Measurements from ENCODE around the gene LAMA2. TPM values are rescaled to one million over a fixed set of nuclear protein-coding genes. Genes with fewer than 3 reads are reported as not detected.

LAMA2 gene
- total RNA-seq, 1 experiment from 2014 or later = 8.2 TPM

DNA sequence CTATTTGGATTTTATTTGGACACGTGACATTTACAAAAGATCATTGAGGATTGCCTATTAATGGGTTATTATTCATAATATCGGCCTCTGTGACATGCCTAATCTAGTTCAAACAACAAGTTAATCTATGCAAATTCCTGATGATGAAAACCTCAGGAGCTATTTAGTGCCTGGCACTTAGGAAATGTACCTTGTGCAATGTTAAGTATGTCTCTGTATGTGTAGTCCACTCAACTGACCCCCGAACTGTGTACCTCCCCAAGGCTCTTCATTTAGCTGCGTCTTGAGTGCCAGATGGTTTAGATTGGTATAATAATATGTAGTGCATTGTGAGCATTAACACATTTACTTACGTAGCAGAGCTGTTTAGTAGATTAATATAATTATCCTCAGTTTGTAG, 6.9 kb downstream of the LAMA2 start:
- no peak overlapping the region for H2AFZ ChIP-seq (ENCODE audit: low read depth, low read length, poor library complexity, severe bottlenecking)
- H3K4me3 ChIP-seq (replicated peaks in 1 of 2; ENCODE audit: low read depth in 1 of 2, low read length in 2 of 2) = no peak overlapping the region
- no peak overlapping the region for H3K27ac ChIP-seq (ENCODE audit: low read depth, low read length)
- H3K27me3 ChIP-seq (ENCODE audit: insufficient read depth, low read length) = no peaks in the 10 kb centered on the region
- intact Hi-C loops (cut with micrococcal nuclease) = no loop called here
- no peaks in the 10 kb centered on the region for H3K79me2 ChIP-seq (ENCODE audit: insufficient read depth, low read length)
- TF ChIP-seq, protein P1, sequence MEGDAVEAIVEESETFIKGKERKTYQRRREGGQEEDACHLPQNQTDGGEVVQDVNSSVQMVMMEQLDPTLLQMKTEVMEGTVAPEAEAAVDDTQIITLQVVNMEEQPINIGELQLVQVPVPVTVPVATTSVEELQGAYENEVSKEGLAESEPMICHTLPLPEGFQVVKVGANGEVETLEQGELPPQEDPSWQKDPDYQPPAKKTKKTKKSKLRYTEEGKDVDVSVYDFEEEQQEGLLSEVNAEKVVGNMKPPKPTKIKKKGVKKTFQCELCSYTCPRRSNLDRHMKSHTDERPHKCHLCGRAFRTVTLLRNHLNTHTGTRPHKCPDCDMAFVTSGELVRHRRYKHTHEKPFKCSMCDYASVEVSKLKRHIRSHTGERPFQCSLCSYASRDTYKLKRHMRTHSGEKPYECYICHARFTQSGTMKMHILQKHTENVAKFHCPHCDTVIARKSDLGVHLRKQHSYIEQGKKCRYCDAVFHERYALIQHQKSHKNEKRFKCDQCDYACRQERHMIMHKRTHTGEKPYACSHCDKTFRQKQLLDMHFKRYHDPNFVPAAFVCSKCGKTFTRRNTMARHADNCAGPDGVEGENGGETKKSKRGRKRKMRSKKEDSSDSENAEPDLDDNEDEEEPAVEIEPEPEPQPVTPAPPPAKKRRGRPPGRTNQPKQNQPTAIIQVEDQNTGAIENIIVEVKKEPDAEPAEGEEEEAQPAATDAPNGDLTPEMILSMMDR (IDR thresholded peaks at IDR 0.05 in 2 of 3, conservative IDR thresholded peaks at IDR 0.05 in 1 of 3; ENCODE audit: borderline replicate concordance in 1 of 3, insufficient read depth in 1 of 3, low read depth in 2 of 3, low read length in 2 of 3) = no peak
- TF ChIP-seq CEBPB (IDR thresholded peaks at IDR 0.05; ENCODE audit: low read depth) (no peak), ZFX (IDR thresholded peaks at IDR 0.05) (no peak), ZNF274 (IDR thresholded peaks at IDR 0.05; ENCODE audit: low read depth, low read length) (no peak), FOSL1 (IDR thresholded peaks at IDR 0.05; ENCODE audit: low read depth) (no peak), POLR2AphosphoS5 (IDR thresholded peaks at IDR 0.05; ENCODE audit: low read depth, low read length) (no peak), RAD21 (IDR thresholded peaks at IDR 0.05; ENCODE audit: low read depth) (no peak)
- TF ChIP-seq, protein P2, sequence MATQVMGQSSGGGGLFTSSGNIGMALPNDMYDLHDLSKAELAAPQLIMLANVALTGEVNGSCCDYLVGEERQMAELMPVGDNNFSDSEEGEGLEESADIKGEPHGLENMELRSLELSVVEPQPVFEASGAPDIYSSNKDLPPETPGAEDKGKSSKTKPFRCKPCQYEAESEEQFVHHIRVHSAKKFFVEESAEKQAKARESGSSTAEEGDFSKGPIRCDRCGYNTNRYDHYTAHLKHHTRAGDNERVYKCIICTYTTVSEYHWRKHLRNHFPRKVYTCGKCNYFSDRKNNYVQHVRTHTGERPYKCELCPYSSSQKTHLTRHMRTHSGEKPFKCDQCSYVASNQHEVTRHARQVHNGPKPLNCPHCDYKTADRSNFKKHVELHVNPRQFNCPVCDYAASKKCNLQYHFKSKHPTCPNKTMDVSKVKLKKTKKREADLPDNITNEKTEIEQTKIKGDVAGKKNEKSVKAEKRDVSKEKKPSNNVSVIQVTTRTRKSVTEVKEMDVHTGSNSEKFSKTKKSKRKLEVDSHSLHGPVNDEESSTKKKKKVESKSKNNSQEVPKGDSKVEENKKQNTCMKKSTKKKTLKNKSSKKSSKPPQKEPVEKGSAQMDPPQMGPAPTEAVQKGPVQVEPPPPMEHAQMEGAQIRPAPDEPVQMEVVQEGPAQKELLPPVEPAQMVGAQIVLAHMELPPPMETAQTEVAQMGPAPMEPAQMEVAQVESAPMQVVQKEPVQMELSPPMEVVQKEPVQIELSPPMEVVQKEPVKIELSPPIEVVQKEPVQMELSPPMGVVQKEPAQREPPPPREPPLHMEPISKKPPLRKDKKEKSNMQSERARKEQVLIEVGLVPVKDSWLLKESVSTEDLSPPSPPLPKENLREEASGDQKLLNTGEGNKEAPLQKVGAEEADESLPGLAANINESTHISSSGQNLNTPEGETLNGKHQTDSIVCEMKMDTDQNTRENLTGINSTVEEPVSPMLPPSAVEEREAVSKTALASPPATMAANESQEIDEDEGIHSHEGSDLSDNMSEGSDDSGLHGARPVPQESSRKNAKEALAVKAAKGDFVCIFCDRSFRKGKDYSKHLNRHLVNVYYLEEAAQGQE (IDR thresholded peaks at IDR 0.05; ENCODE audit: low read depth) = no peak
- H3K9me2 ChIP-seq (ENCODE audit: insufficient read depth) = 0 out of 2 replicates have a peak, but pooled peaks cover 7% of the 10 kb centered on the region
- DNase-seq (ENCODE audit: low read depth, low spot score) = no peak
- CTCF ChIA-PET = interaction anchor here (1.3 kb wide), 1 partner anchor 481 kb away, joined by 3 read pairs; no protein-coding TSS in a partner anchor
- H3K36me3 ChIP-seq (ENCODE audit: control insufficient read depth in 1 of 2, insufficient read depth in 2 of 2, low read length in 2 of 2) = no peaks in the 10 kb centered on the region
- H3K9me3 ChIP-seq (ENCODE audit: control insufficient read depth in 1 of 2, insufficient read depth in 1 of 2, low read depth in 1 of 2, low read length in 2 of 2) = no peaks in the 10 kb centered on the region
- no TSS peak for BruUV-seq (replicated peaks)
- H3K9ac ChIP-seq (ENCODE audit: low read length) = no peak overlapping the region
- H3K4me2 ChIP-seq (ENCODE audit: low read length) = no peak overlapping the region
- H4K20me1 ChIP-seq (ENCODE audit: insufficient read depth) = no peaks in the 10 kb centered on the region
- no peaks in the 10 kb centered on the region for H3K4me1 ChIP-seq (ENCODE audit: control insufficient read depth in 1 of 2, insufficient read depth in 2 of 2, low read length in 2 of 2)
- POLR2A ChIA-PET = no interaction called here
- no peak for ATAC-seq
- RAD21 ChIA-PET (ENCODE audit: low non-redundant PET in 1 of 2, low total read pairs in 2 of 2, uncharacterized antibody in 2 of 2, unreplicated experiment in 2 of 2) = no interaction called here
